Nephron (organoid): ENCODE data around the gene KRT83.

ENCODE experiments used
- H3K27ac Mint-ChIP-seq, 3 experiments: 2 replicates each; pipeline ENCODE4 v1.8.0; 2020; ENCODE audit warnings: mixed read lengths in 3 of 3, mild to moderate bottlenecking in 2 of 3, moderate library complexity in 1 of 3
- H3K27me3 Mint-ChIP-seq: 2 replicates; pipeline ENCODE4 v1.8.0; 2021; ENCODE audit warnings: low read depth, mild to moderate bottlenecking, moderate library complexity, mixed read lengths
- H3K36me3 Mint-ChIP-seq: 2 replicates; pipeline ENCODE4 v1.8.0; 2020; ENCODE audit warnings: low read depth, mixed read lengths
- H3K4me1 Mint-ChIP-seq: 2 replicates; pipeline ENCODE4 v1.8.0; 2020; ENCODE audit warnings: mixed read lengths
- H3K4me3 Mint-ChIP-seq, 3 experiments: 2 replicates each; pipeline ENCODE4 v1.8.0; 2020; ENCODE audit warnings: mild to moderate bottlenecking in 3 of 3, mixed read lengths in 3 of 3, moderate library complexity in 2 of 3
- H3K9me3 Mint-ChIP-seq: 2 replicates; pipeline ENCODE4 v1.8.0; 2020; ENCODE audit warnings: mixed read lengths
- CTCF ChIP-seq, 3 experiments: fragments of 200-600 bp; sonication (generic); IDR thresholded peaks; one replicate each; pipeline ENCODE4 v1.5.0; 2021; ENCODE audit warnings: antibody characterized with exemption in 3 of 3; ENCODE audit not compliant: unreplicated experiment in 3 of 3

KRT83 gene

GRCh38 chr12:52285172-52285745 is 35.9 kb downstream of the KRT83 start:
- TF ChIP-seq CTCF (IDR thresholded peaks at IDR 0.05; ENCODE audit: unreplicated experiment in 3 of 3), result no peak
- Mint-ChIP-seq H3K9me3 (no peaks in the 10 kb centered on the region), H3K4me3 (no peak overlapping the region), H3K27ac (no peak overlapping the region), H3K36me3 (no peaks in the 10 kb centered on the region), H3K27me3 (peaks cover 16% of the 10 kb centered on the region), H3K4me1 (peaks cover 11% of the 10 kb centered on the region)

GRCh38 chr12:52284562-52285171 is 36.5 kb downstream of the KRT83 start:
- H3K27ac Mint-ChIP-seq, result no peak overlapping the region
- H3K27me3 Mint-ChIP-seq, result peaks cover 21% of the 10 kb centered on the region
- no peak overlapping the region for H3K4me3 Mint-ChIP-seq
- no peaks in the 10 kb centered on the region for H3K9me3 Mint-ChIP-seq
- no peak for TF ChIP-seq CTCF (IDR thresholded peaks at IDR 0.05; ENCODE audit: unreplicated experiment in 3 of 3)
- H3K36me3 Mint-ChIP-seq, result no peaks in the 10 kb centered on the region
- peaks cover 17% of the 10 kb centered on the region for H3K4me1 Mint-ChIP-seq

- TF ChIP-seq CTCF (IDR thresholded peaks at IDR 0.05; ENCODE audit: unreplicated experiment in 3 of 3), result no peak
- peaks cover 31% of the 10 kb centered on the region for H3K4me1 Mint-ChIP-seq
- peak overlapping the region in 1 of 3 experiments; percentile 24 for H3K27ac Mint-ChIP-seq
- peaks cover 48% of the 10 kb centered on the region for H3K27me3 Mint-ChIP-seq
- H3K36me3 Mint-ChIP-seq, result no peaks in the 10 kb centered on the region
- no peaks in the 10 kb centered on the region for H3K9me3 Mint-ChIP-seq
- H3K4me3 Mint-ChIP-seq, result no peak overlapping the region
Measured at GRCh38 chr12:52280796-52281560, 40.2 kb downstream of the KRT83 start.

- TF ChIP-seq CTCF (IDR thresholded peaks at IDR 0.05; ENCODE audit: unreplicated experiment in 3 of 3), result no peak
- H3K27ac Mint-ChIP-seq, result peak overlapping the region in 1 of 3 experiments; percentile 24
- H3K36me3 Mint-ChIP-seq, result no peaks in the 10 kb centered on the region
- H3K27me3 Mint-ChIP-seq, result peaks cover 49% of the 10 kb centered on the region
- no peaks in the 10 kb centered on the region for H3K9me3 Mint-ChIP-seq
- peaks cover 31% of the 10 kb centered on the region for H3K4me1 Mint-ChIP-seq
- no peak overlapping the region for H3K4me3 Mint-ChIP-seq
Measured at GRCh38 chr12:52280319-52280795, 40.8 kb downstream of the KRT83 start.

GRCh38 chr12:52279422-52280318 is 41.5 kb downstream of the KRT83 start:
- peak overlapping the region; percentile 3 to 46 (median 34) for H3K27ac Mint-ChIP-seq
- H3K4me1 Mint-ChIP-seq, result peaks cover 31% of the 10 kb centered on the region
- H3K36me3 Mint-ChIP-seq, result no peaks in the 10 kb centered on the region
- H3K9me3 Mint-ChIP-seq, result no peaks in the 10 kb centered on the region
- TF ChIP-seq CTCF (IDR thresholded peaks at IDR 0.05; ENCODE audit: unreplicated experiment in 3 of 3), result no peak
- peaks cover 53% of the 10 kb centered on the region for H3K27me3 Mint-ChIP-seq
- H3K4me3 Mint-ChIP-seq, result peak overlapping the region in 1 of 3 experiments; percentile 57
